HEK293 (cell line): Measurements from ENCODE around the gene FGF22.

Experiments
- CTCF ChIA-PET: fragments of 350-600 bp; formaldehyde crosslinking; extraction: SDS; loops from one replicate; lab custom pipeline; 2021; ENCODE audit warnings: antibody characterized with exemption; lab: Yijun Ruan, JAX
- POLR2A ChIA-PET: fragments of 300-600 bp; formaldehyde crosslinking; extraction: SDS; loops from one replicate; lab custom pipeline; 2020; ENCODE audit warnings: antibody characterized with exemption, inconsistent platforms; lab: Yijun Ruan, JAX
- H3K27ac ChIP-seq: fragments of 200-500 bp; sonication (Bioruptor generic); 2 replicates; pipeline ENCODE4 v1.5.1; 2014; ENCODE audit warnings: low read depth, low read length, control low read depth, inconsistent platforms; ENCODE audit errors: extremely low read depth
- H3K36me3 ChIP-seq, 2 experiments: fragments of 200-500 bp in 1 of 2; sonication (Bioruptor generic) in 1 of 2; 1 replicate in 1 of 2; 2 replicates in 1 of 2; pipeline ENCODE4 v1.5.1; 2014 to 2017; ENCODE audit warnings: inconsistent platforms in 2 of 2, low read length in 2 of 2; ENCODE audit not compliant: control insufficient read depth in 2 of 2, insufficient read depth in 1 of 2
- H3K4me1 ChIP-seq: fragments of 200-500 bp; sonication (Bioruptor generic); 2 replicates; pipeline ENCODE4 v1.5.1; 2014; ENCODE audit warnings: mild to moderate bottlenecking, low read length, inconsistent platforms; ENCODE audit not compliant: control insufficient read depth, insufficient read depth
- H3K4me3 ChIP-seq: 2 replicates; pipeline ENCODE4 v1.5.1; 2011; ENCODE audit warnings: low read depth, mild to moderate bottlenecking, control low read depth, low read length, moderate library complexity
- H3K9me3 ChIP-seq: fragments of 200-500 bp; sonication (Bioruptor generic); 2 replicates; pipeline ENCODE4 v1.5.1; 2014; ENCODE audit warnings: low read depth, low read length, inconsistent platforms; ENCODE audit not compliant: control insufficient read depth, insufficient read depth
- IKZF3 ChIP-seq: fragments of 450-650 bp; IDR thresholded peaks from 2 replicates; pipeline ENCODE4 v1.5.0; 2018; ENCODE audit warnings: missing biosample characterization, mild to moderate bottlenecking, missing genetic modification characterization, moderate library complexity
- SCRT1 ChIP-seq: fragments of 450-650 bp; formaldehyde crosslinking; IDR thresholded peaks from 2 replicates; pipeline ENCODE4 v1.5.1; 2016; ENCODE audit warnings: missing biosample characterization, missing genetic modification characterization, borderline replicate concordance
- ZNF10 ChIP-seq: fragments of 450-650 bp; formaldehyde crosslinking; IDR thresholded peaks from 2 replicates; pipeline ENCODE4 v1.5.1; 2017; ENCODE audit warnings: missing biosample characterization, missing genetic modification characterization
- ZNF121 ChIP-seq: fragments of 450-650 bp; formaldehyde crosslinking; IDR thresholded peaks from 2 replicates; pipeline ENCODE4 v1.5.1; 2016; ENCODE audit warnings: missing biosample characterization, missing genetic modification characterization
- ZNF132 ChIP-seq: fragments of 450-650 bp; formaldehyde crosslinking; IDR thresholded peaks from 2 replicates; pipeline ENCODE4 v1.5.1; 2017; ENCODE audit warnings: missing biosample characterization, missing genetic modification characterization, borderline replicate concordance
- ZNF350 ChIP-seq: fragments of 450-650 bp; formaldehyde crosslinking; IDR thresholded peaks from 2 replicates; pipeline ENCODE4 v1.5.0; 2017; ENCODE audit warnings: missing biosample characterization, mild to moderate bottlenecking, missing genetic modification characterization
- ZNF530 ChIP-seq: fragments of 450-650 bp; formaldehyde crosslinking; IDR thresholded peaks from 2 replicates; pipeline ENCODE4 v1.5.1; 2016; ENCODE audit warnings: low read depth, missing biosample characterization, missing genetic modification characterization
- ZNF664 ChIP-seq: fragments of 450-650 bp; formaldehyde crosslinking; IDR thresholded peaks from 2 replicates; pipeline ENCODE4 v1.5.1; 2016; ENCODE audit warnings: missing biosample characterization, missing genetic modification characterization
- ZNF791 ChIP-seq: fragments of 450-650 bp; formaldehyde crosslinking; IDR thresholded peaks from 2 replicates; pipeline ENCODE4 v1.5.1; 2016; ENCODE audit warnings: missing biosample characterization, missing genetic modification characterization
- TF ChIP-seq, protein P1 (sequence below): fragments of 450-650 bp; formaldehyde crosslinking; IDR thresholded peaks from 2 replicates; pipeline ENCODE4 v1.5.1; 2016; ENCODE audit warnings: missing biosample characterization, missing genetic modification characterization
- TF ChIP-seq, protein P2 (sequence below): fragments of 450-650 bp; formaldehyde crosslinking; IDR thresholded peaks from 2 replicates; pipeline ENCODE4; 2016; ENCODE audit warnings: missing biosample characterization, missing genetic modification characterization

FGF22 gene

DNA sequence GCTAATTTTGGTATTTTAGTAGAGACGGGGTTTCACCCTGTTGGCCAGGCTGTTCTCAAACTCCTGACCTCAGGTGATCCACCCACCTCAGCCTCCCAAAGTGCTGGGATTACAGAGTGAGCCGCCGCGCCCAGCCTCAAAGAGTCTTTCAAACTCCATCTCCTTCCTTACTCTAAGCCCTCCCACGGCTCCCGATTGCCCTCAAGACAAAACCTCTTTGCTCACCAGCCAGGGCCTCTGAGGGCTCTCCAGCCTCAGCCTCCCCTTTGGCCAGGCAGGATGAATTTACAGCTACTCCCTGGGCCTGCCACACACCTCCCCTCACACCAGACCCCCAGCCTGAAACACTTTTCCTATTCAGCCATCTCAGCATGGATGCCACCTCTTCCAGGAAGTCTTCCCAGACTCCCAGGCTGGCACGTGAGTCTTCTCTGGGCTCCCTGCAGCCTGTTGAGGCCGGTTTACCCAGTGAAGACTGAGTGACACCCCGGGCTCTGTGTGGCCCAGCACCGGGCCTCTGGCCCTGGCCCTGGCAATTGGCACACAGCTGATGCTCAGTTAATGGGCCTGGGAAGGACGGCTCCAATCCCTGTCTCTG lies 48.0 kb downstream of the FGF22 start:
- no peaks in the 10 kb centered on the region for H3K4me1 ChIP-seq
- H3K9me3 ChIP-seq = no peaks in the 10 kb centered on the region
- CTCF ChIA-PET = interaction anchor here (1.0 kb wide), 1 partner anchor 21 kb away, joined by 4 read pairs; the partner anchor contains the start of gene PALM
- H3K27ac ChIP-seq = no peak overlapping the region
- no peaks in the 10 kb centered on the region for H3K36me3 ChIP-seq
- POLR2A ChIA-PET = interaction anchor here (0.6 kb wide), 1 partner anchor 12 kb away, joined by 3 read pairs; no protein-coding TSS in a partner anchor
- TF ChIP-seq ZNF791 (no peak), SCRT1 (tag by site-specific recombination) (no peak), ZNF664 (0 out of 2 replicates have a peak, but pooled peaks have one; percentile 28)
- no peak overlapping the region for H3K4me3 ChIP-seq

DNA sequence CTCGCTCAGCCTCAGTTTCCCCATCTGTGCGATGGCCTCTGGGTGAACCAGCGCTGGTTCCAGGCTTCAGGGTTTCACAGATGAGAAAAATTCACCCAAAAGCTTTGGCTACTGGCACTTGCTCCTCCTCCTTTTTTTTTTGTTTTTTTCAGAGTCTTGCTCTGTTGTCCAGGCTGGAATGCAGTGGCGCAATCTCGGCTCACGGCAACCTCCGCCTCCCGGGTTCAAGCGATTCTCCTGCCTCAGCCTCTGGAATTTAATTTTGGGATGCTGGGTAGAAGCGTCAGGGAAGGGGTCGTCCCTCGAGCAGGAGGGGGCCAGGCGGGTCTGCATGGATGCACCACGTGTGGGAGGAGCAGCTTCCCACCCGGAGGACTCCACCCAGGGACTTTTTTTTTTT lies 48.5 kb downstream of the FGF22 start:
- POLR2A ChIA-PET = interaction anchor here (0.6 kb wide), 1 partner anchor 12 kb away, joined by 3 read pairs; no protein-coding TSS in a partner anchor
- H3K27ac ChIP-seq = no peak overlapping the region
- no peaks in the 10 kb centered on the region for H3K4me1 ChIP-seq

DNA sequence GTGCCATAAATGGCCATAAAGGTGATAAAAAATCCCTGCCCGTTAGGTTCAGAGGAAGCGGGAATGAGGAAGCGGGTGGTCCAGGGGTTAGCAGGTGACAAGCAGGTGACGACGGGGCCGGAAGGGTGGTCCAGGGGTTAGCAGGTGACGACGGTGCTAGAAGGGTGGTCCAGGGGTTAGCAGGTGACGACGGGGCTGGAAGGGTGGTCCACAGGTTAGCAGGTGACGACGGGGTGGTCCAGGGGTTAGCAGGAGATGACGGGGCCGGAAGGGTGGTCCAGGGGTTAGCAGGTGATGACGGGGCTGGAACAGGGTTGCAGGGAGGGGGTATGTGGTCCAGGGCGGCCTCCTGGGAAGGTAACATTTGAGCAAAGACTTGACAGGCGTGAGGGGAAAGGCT lies 49.3 kb downstream of the FGF22 start:
- ChIA-PET POLR2A (no interaction called here), CTCF (no interaction called here)
- TF ChIP-seq, protein P1, sequence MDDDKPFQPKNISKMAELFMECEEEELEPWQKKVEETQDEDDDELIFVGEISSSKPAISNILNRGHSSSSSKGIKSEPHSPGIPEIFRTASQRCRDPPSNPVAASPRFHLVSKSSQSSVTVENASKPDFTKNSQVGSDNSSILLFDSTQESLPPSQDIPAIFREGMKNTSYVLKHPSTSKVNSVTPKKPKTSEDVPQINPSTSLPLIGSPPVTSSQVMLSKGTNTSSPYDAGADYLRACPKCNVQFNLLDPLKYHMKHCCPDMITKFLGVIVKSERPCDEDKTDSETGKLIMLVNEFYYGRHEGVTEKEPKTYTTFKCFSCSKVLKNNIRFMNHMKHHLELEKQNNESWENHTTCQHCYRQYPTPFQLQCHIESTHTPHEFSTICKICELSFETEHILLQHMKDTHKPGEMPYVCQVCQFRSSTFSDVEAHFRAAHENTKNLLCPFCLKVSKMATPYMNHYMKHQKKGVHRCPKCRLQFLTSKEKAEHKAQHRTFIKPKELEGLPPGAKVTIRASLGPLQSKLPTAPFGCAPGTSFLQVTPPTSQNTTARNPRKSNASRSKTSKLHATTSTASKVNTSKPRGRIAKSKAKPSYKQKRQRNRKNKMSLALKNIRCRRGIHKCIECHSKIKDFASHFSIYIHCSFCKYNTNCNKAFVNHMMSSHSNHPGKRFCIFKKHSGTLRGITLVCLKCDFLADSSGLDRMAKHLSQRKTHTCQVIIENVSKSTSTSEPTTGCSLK (tag by site-specific recombination) = no peak
- peak; percentile 99 for TF ChIP-seq ZNF10 (tag by site-specific recombination)
- no peak overlapping the region for H3K27ac ChIP-seq
- no peaks in the 10 kb centered on the region for H3K4me1 ChIP-seq
- H3K9me3 ChIP-seq = no peaks in the 10 kb centered on the region
- H3K4me3 ChIP-seq = no peak overlapping the region
- no peaks in the 10 kb centered on the region for H3K36me3 ChIP-seq

More for the DNA sequence above, 48.5 kb downstream of the FGF22 start:
- Histone ChIP-seq H3K36me3 (no peaks in the 10 kb centered on the region), H3K9me3 (no peaks in the 10 kb centered on the region), H3K4me3 (no peak overlapping the region)
- CTCF ChIA-PET = interaction anchor here (1.0 kb wide), 1 partner anchor 20 kb away, joined by 4 read pairs; the partner anchor contains the start of gene PALM
- TF ChIP-seq ZNF132 (tag by site-specific recombination) = no peak
- TF ChIP-seq IKZF3 (tag by site-specific recombination) = no peak

DNA sequence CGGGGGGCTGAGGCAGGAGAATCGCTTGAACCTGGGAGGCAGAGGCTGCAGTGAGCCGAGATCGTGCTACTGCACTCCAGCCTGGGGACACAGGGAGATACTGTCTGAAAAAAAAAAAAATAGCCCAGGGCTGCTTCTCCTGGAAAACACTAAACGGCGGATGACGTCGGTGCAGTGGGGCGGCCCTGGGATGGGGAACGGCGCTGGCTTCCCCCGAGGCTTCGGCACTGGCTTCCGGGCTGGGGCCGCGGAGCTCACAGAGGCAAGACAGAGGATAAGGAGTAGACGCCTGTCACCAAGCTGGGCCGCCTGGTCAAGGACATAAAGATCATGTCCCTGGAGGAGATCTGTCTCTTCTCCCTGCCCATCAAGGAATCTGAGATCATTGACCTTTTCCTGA lies 50.5 kb downstream of the FGF22 start:
- POLR2A ChIA-PET = no interaction called here
- no peak overlapping the region for H3K27ac ChIP-seq
- H3K4me1 ChIP-seq = no peaks in the 10 kb centered on the region
- H3K36me3 ChIP-seq = no peaks in the 10 kb centered on the region
- H3K9me3 ChIP-seq = no peaks in the 10 kb centered on the region
- no peak overlapping the region for H3K4me3 ChIP-seq
- TF ChIP-seq, protein P2, sequence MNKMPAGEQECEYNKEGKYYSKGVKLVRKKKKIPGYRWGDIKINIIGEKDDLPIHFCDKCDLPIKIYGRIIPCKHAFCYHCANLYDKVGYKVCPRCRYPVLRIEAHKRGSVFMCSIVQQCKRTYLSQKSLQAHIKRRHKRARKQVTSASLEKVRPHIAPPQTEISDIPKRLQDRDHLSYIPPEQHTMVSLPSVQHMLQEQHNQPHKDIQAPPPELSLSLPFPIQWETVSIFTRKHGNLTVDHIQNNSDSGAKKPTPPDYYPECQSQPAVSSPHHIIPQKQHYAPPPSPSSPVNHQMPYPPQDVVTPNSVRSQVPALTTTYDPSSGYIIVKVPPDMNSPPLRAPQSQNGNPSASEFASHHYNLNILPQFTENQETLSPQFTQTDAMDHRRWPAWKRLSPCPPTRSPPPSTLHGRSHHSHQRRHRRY = no peak
- no peak for TF ChIP-seq ZNF121 (tag by site-specific recombination)
- no peak for TF ChIP-seq ZNF530 (tag by site-specific recombination)
- no peak for TF ChIP-seq ZNF350 (tag by site-specific recombination)
- CTCF ChIA-PET = interaction anchor here (0.6 to 1.0 kb wide), 2 partner anchors 9 to 18 kb away, joined by 3 read pairs; no protein-coding TSS in a partner anchor
